SU-DHL-6 (cell line): ENCODE measurements around the gene VWA5B1.

Experiments used
- H2AFZ ChIP-seq: fragments of 200-600 bp; sonication (generic); 2 replicates; pipeline ENCODE4 v1.6.1; 2014; ENCODE audit warnings: low read depth, mild to moderate bottlenecking, moderate library complexity, mixed read lengths, antibody characterized with exemption, low read length; ENCODE audit not compliant: severe bottlenecking
- H3F3A ChIP-seq: fragments of 200-600 bp; shearing (Covaris generic); 2 replicates; pipeline ENCODE4 v1.6.0; 2016; ENCODE audit warnings: antibody characterized with exemption, mild to moderate bottlenecking; ENCODE audit not compliant: insufficient read depth
- H3K27ac ChIP-seq: fragments of 200-600 bp; sonication (generic); 2 replicates; pipeline ENCODE4 v1.5.1; 2016; ENCODE audit warnings: low read depth, mild to moderate bottlenecking, low read length, moderate library complexity, mixed read lengths
- H3K27me3 ChIP-seq: fragments of 200-600 bp; sonication (generic), shearing (Covaris generic); 2 replicates; pipeline ENCODE4 v1.6.0; 2014; ENCODE audit warnings: mild to moderate bottlenecking, low read length
- H3K36me3 ChIP-seq: fragments of 200-600 bp; sonication (generic); 2 replicates; pipeline ENCODE4 v1.6.1; 2014; ENCODE audit warnings: mild to moderate bottlenecking, low read length, mixed read lengths
- H3K4me2 ChIP-seq: fragments of 300-600, 200-600 bp; shearing (Covaris generic), sonication (generic); 2 replicates; pipeline ENCODE4 v1.6.0; 2014; ENCODE audit warnings: low read length, low read depth, mild to moderate bottlenecking; ENCODE audit not compliant: poor library complexity, severe bottlenecking
- H3K4me3 ChIP-seq: fragments of 200-600 bp; sonication (generic); 2 replicates; pipeline ENCODE4 v1.5.1; 2014; ENCODE audit warnings: antibody characterized with exemption, low read length, mild to moderate bottlenecking, mixed read lengths; ENCODE audit not compliant: insufficient read depth, poor library complexity, severe bottlenecking
- H3K79me2 ChIP-seq: fragments of 200-600 bp; sonication (generic); 2 replicates; pipeline ENCODE4 v1.6.1; 2014; ENCODE audit warnings: mild to moderate bottlenecking, low read length, moderate library complexity; ENCODE audit not compliant: insufficient read depth
- H3K9ac ChIP-seq: fragments of 200-600 bp; sonication (generic); 2 replicates; pipeline ENCODE4 v1.7.0; 2014; ENCODE audit warnings: mild to moderate bottlenecking, low read length
- H3K9me2 ChIP-seq: fragments of 200-600 bp; sonication (generic); replicated peaks from 2 replicates; pipeline ENCODE4 v1.6.1; 2014; ENCODE audit warnings: low read length; ENCODE audit not compliant: insufficient read depth
- H3K9me3 ChIP-seq: fragments of 200-600 bp; sonication (generic); 2 replicates; pipeline ENCODE4 v1.6.1; 2014; ENCODE audit warnings: low read length, mixed read lengths; ENCODE audit not compliant: insufficient read depth
- H4K20me1 ChIP-seq: fragments of 200-600 bp; sonication (generic); 2 replicates; pipeline ENCODE4 v1.6.1; 2014; ENCODE audit warnings: low read depth, mild to moderate bottlenecking, antibody characterized with exemption, low read length, moderate library complexity, mixed read lengths
- CTCF ChIP-seq: fragments of 200-600 bp; sonication (generic); IDR thresholded peaks from one replicate; pipeline ENCODE4 v1.5.1; 2017; ENCODE audit warnings: antibody characterized with exemption, mild to moderate bottlenecking, low read length, moderate library complexity; ENCODE audit not compliant: insufficient read depth, poor library complexity, severe bottlenecking
- EZH2phosphoT487 ChIP-seq: fragments of 200-600 bp; sonication (generic), shearing (Covaris generic); conservative IDR thresholded peaks from 2 replicates; pipeline ENCODE4 v1.6.1; 2018; ENCODE audit warnings: mild to moderate bottlenecking, antibody characterized with exemption, low read length, moderate library complexity, mixed read lengths

The VWA5B1 gene

GRCh38 chr1:20327467-20327866 is 36.8 kb downstream of the VWA5B1 start:
- Histone ChIP-seq H3K9me3 (no peaks in the 10 kb centered on the region), H3K27me3 (no peaks in the 10 kb centered on the region), H2AFZ (no peak overlapping the region), H4K20me1 (no peaks in the 10 kb centered on the region), H3K36me3 (no peaks in the 10 kb centered on the region), H3K79me2 (no peaks in the 10 kb centered on the region), H3K4me3 (no peak overlapping the region), H3K4me2 (no peak overlapping the region), H3F3A (no peaks in the 10 kb centered on the region), H3K9ac (no peak overlapping the region), H3K9me2 (no peaks in the 10 kb centered on the region), H3K27ac (no peak overlapping the region)
- TF ChIP-seq EZH2phosphoT487 (no peak), CTCF (no peak)

GRCh38 chr1:20328201-20328600 is 37.5 kb downstream of the VWA5B1 start:
- Histone ChIP-seq H3K4me3 (no peak overlapping the region), H3K36me3 (no peaks in the 10 kb centered on the region), H3F3A (no peaks in the 10 kb centered on the region), H2AFZ (no peak overlapping the region), H3K9ac (no peak overlapping the region), H3K27ac (no peak overlapping the region), H4K20me1 (no peaks in the 10 kb centered on the region), H3K4me2 (no peak overlapping the region), H3K79me2 (no peaks in the 10 kb centered on the region), H3K9me2 (no peaks in the 10 kb centered on the region), H3K9me3 (no peaks in the 10 kb centered on the region), H3K27me3 (no peaks in the 10 kb centered on the region)
- TF ChIP-seq EZH2phosphoT487: no peak
- TF ChIP-seq CTCF: no peak

- no peak for TF ChIP-seq EZH2phosphoT487
- TF ChIP-seq CTCF: no peak
- Histone ChIP-seq H4K20me1 (no peaks in the 10 kb centered on the region), H3K27ac (no peak overlapping the region), H3K79me2 (no peaks in the 10 kb centered on the region), H2AFZ (no peak overlapping the region), H3K27me3 (no peaks in the 10 kb centered on the region), H3K4me2 (no peak overlapping the region), H3F3A (no peaks in the 10 kb centered on the region), H3K36me3 (no peaks in the 10 kb centered on the region), H3K4me3 (no peak overlapping the region), H3K9me2 (no peaks in the 10 kb centered on the region), H3K9me3 (no peaks in the 10 kb centered on the region), H3K9ac (no peak overlapping the region)
Measured at GRCh38 chr1:20329793-20330542, 39.3 kb downstream of the VWA5B1 start.
